Activated naive CD8-positive, alpha-beta T cell treated with anti-CD3 and anti-CD28 coated beads, Interleukin-2, amount 50 U/mL, for 24 hours (primary cell): Measurements from ENCODE around the gene OR2T2.
"Not testable (repeated sequence)": the region's sequence is repeated elsewhere in the genome, so short reads cannot be mapped to it uniquely, and the experiment has no call there.

ENCODE experiments used
- ATAC-seq: fragments of 150-1000 bp; cut with Tn5 transposase; one replicate; pipeline ENCODE4 v1.10.0; 2021
- DNase-seq: peaks from one replicate; pipeline ENCODE4 v3.0.0; 2021
- H3K27ac Mint-ChIP-seq: one replicate; pipeline ENCODE4 v1.8.0; 2021; ENCODE audit warnings: mild to moderate bottlenecking, mixed read lengths
- H3K27me3 Mint-ChIP-seq: one replicate; pipeline ENCODE4 v1.8.0; 2021; ENCODE audit warnings: mixed read lengths
- H3K36me3 Mint-ChIP-seq: one replicate; pipeline ENCODE4 v1.8.0; 2021; ENCODE audit warnings: low read depth, mixed read lengths
- H3K4me1 Mint-ChIP-seq: one replicate; pipeline ENCODE4 v1.8.0; 2021; ENCODE audit warnings: mixed read lengths
- H3K4me3 Mint-ChIP-seq: one replicate; pipeline ENCODE4 v1.8.0; 2021; ENCODE audit warnings: mild to moderate bottlenecking, moderate library complexity, mixed read lengths
- H3K9me3 Mint-ChIP-seq: one replicate; pipeline ENCODE4 v1.8.0; 2021; ENCODE audit warnings: mixed read lengths

The OR2T2 gene

GRCh38 chr1:248475660-248476059 lies 30.2 kb downstream of the OR2T2 start:
- not testable (repeated sequence) for H3K36me3 Mint-ChIP-seq, H3K27ac Mint-ChIP-seq, ATAC-seq

GRCh38 chr1:248481686-248482579 lies 36.5 kb downstream of the OR2T2 start:
- H3K4me1 Mint-ChIP-seq: peaks cover 13% of the 10 kb centered on the region
- not testable (repeated sequence) for DNase-seq, H3K27me3 Mint-ChIP-seq, H3K36me3 Mint-ChIP-seq, H3K9me3 Mint-ChIP-seq
- peak; percentile 80 for ATAC-seq
- H3K4me3 Mint-ChIP-seq: peak overlapping the region; percentile 82
- H3K27ac Mint-ChIP-seq: peak overlapping the region; percentile 95

More at GRCh38 chr1:248475660-248476059, 30.2 kb downstream of the OR2T2 start:
- H3K27me3 Mint-ChIP-seq, H3K9me3 Mint-ChIP-seq, H3K4me3 Mint-ChIP-seq, H3K4me1 Mint-ChIP-seq, DNase-seq: not testable (repeated sequence)

- H3K4me1 Mint-ChIP-seq, H3K27ac Mint-ChIP-seq, H3K27me3 Mint-ChIP-seq, H3K9me3 Mint-ChIP-seq, ATAC-seq, DNase-seq, H3K36me3 Mint-ChIP-seq, H3K4me3 Mint-ChIP-seq: not testable (repeated sequence)
Observed at GRCh38 chr1:248488289-248488688, 42.9 kb downstream of the OR2T2 start, which contains the start of gene OR2T5. Gene OR2T5, plus strand, starts transcription at chr1:248488589. Its CDS starts 0 bp downstream, at chr1:248488589.

GRCh38 chr1:248496661-248497060 lies 51.2 kb downstream of the OR2T2 start:
- not testable (repeated sequence) for H3K27ac Mint-ChIP-seq, H3K4me1 Mint-ChIP-seq, H3K27me3 Mint-ChIP-seq, H3K4me3 Mint-ChIP-seq, ATAC-seq, H3K36me3 Mint-ChIP-seq, H3K9me3 Mint-ChIP-seq, DNase-seq

- not testable (repeated sequence) for DNase-seq, H3K36me3 Mint-ChIP-seq, ATAC-seq, H3K27me3 Mint-ChIP-seq, H3K9me3 Mint-ChIP-seq, H3K4me1 Mint-ChIP-seq, H3K4me3 Mint-ChIP-seq, H3K27ac Mint-ChIP-seq
Observed at GRCh38 chr1:248500305-248501035, 55.0 kb downstream of the OR2T2 start.
